ENCODE measurements around the gene NSL1. TPM values are rescaled to one million over a fixed set of nuclear protein-coding genes. Genes with fewer than 3 reads are reported as not detected.
"Not testable (repeated sequence)": the region's sequence is repeated elsewhere in the genome, so short reads cannot be mapped to it uniquely, and the experiment has no call there.

NSL1 gene
- total and polyA plus RNA-seq, 2 donors from 2014 or later = 19.5 to 34.5 TPM

DNA sequence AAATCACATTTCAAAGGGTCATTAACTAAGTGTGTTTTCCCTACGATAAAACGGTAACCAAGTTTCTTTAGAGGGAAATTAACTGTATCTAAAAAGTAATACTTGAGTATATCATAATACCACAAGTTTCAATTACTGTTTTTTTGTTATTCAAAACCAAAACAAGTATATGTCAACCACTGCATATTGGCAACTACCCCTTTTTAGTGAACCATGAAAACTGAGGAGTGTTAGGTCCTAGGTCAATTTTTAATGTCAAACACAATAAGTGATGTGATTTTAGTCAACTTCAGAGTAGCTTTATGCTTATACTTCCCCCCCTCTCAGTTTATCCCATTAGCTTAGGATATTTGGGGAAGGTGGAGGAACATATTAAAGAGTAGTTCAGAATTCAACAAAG, 10.4 kb downstream of the NSL1 start:
- no peaks in the 10 kb centered on the region for H3K27me3 ChIP-seq (ENCODE audit: control insufficient read depth, insufficient read depth, low read length)
- TF ChIP-seq, protein P1, sequence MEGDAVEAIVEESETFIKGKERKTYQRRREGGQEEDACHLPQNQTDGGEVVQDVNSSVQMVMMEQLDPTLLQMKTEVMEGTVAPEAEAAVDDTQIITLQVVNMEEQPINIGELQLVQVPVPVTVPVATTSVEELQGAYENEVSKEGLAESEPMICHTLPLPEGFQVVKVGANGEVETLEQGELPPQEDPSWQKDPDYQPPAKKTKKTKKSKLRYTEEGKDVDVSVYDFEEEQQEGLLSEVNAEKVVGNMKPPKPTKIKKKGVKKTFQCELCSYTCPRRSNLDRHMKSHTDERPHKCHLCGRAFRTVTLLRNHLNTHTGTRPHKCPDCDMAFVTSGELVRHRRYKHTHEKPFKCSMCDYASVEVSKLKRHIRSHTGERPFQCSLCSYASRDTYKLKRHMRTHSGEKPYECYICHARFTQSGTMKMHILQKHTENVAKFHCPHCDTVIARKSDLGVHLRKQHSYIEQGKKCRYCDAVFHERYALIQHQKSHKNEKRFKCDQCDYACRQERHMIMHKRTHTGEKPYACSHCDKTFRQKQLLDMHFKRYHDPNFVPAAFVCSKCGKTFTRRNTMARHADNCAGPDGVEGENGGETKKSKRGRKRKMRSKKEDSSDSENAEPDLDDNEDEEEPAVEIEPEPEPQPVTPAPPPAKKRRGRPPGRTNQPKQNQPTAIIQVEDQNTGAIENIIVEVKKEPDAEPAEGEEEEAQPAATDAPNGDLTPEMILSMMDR (IDR thresholded peaks at IDR 0.05; ENCODE audit: borderline replicate concordance, extremely low read depth, insufficient read depth) = no peak
- no peak overlapping the region for H3K9ac ChIP-seq (ENCODE audit: low read length in 3 of 3)
- FAIRE-seq (no peak), DNase-seq (no peak)
- intact Hi-C loops (cut with DNase I) = no loop called here
- H3K4me1 ChIP-seq (ENCODE audit: control insufficient read depth in 2 of 3, insufficient read depth in 2 of 3, low read depth in 1 of 3, low read length in 3 of 3) = no peaks in the 10 kb centered on the region
- H3K4me3 ChIP-seq (ENCODE audit: low read length in 3 of 3) = no peak overlapping the region
- H3K36me3 ChIP-seq (ENCODE audit: control insufficient read depth in 2 of 3, insufficient read depth in 3 of 3, low read length in 3 of 3) = peaks cover 0 to 9% (median 3%) of the 10 kb centered on the region in 3 donors
- no peak overlapping the region for H3K27ac ChIP-seq (ENCODE audit: low read depth in 2 of 2, low read length in 2 of 2)
- H3K9me3 ChIP-seq (ENCODE audit: control insufficient read depth in 2 of 3, insufficient read depth in 1 of 3, low read length in 3 of 3) = no peaks in the 10 kb centered on the region

DNA sequence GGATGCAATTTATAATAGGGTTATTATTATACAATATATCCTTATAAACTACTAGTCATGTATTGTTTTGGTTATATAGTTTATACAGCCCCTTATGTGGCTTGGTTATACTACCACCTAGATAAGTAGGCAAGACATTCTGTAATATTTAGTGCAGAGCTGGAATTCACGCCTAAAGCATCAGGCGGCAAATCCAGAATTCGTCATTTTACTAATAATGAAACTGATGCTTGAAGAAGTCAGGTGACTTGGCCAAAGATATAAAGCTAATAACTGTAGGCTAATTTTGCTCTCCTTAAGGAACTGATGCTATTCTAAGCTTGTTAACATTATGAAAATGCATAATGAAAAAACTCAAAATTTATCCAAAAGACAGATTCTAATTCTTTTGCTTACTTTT, 10.8 kb downstream of the NSL1 start:
- DNase-seq = no peak
- H3K27ac ChIP-seq (ENCODE audit: low read depth in 2 of 2, low read length in 2 of 2) = no peak overlapping the region
- no peaks in the 10 kb centered on the region for H3K9me3 ChIP-seq (ENCODE audit: control insufficient read depth in 2 of 3, insufficient read depth in 1 of 3, low read length in 3 of 3)
- peaks cover 0 to 9% (median 3%) of the 10 kb centered on the region in 3 donors for H3K36me3 ChIP-seq (ENCODE audit: control insufficient read depth in 2 of 3, insufficient read depth in 3 of 3, low read length in 3 of 3)
- H3K27me3 ChIP-seq (ENCODE audit: control insufficient read depth, insufficient read depth, low read length) = no peaks in the 10 kb centered on the region
- no peak overlapping the region for H3K4me3 ChIP-seq (ENCODE audit: low read length in 3 of 3)
- H3K4me1 ChIP-seq (ENCODE audit: control insufficient read depth in 2 of 3, insufficient read depth in 2 of 3, low read depth in 1 of 3, low read length in 3 of 3) = no peaks in the 10 kb centered on the region
- intact Hi-C loops (cut with DNase I) = no loop called here
- no peak for FAIRE-seq
- no peak overlapping the region for H3K9ac ChIP-seq (ENCODE audit: low read length in 3 of 3)
- TF ChIP-seq, protein P1 (IDR thresholded peaks at IDR 0.05; ENCODE audit: borderline replicate concordance, extremely low read depth, insufficient read depth) = no peak

DNA sequence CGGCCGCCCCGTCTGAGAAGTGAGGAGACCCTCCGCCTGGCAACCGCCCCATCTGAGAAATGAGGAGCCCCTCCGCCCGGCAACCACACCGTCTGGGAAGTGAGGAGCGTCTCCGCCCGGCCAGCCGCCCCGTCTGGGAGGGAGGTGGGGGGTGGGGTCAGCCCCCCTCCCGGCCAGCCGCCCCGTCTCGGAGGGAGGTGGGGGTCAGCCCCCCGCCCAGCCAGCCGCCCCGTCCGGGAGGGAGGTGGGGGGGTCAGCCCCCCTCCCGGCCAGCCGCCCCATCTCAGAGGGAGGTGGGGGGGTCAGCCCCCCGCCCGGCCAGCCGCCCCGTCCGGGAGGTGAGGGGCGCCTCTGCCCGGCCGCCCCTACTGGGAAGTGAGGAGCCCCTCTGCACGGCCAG, 12.5 kb downstream of the NSL1 start:
- DNase-seq; H3K9me3 ChIP-seq (ENCODE audit: control insufficient read depth in 2 of 3, insufficient read depth in 1 of 3, low read length in 3 of 3); H3K4me1 ChIP-seq (ENCODE audit: control insufficient read depth in 2 of 3, insufficient read depth in 2 of 3, low read depth in 1 of 3, low read length in 3 of 3); H3K27me3 ChIP-seq (ENCODE audit: control insufficient read depth, insufficient read depth, low read length); H3K4me3 ChIP-seq (ENCODE audit: low read length in 3 of 3); H3K9ac ChIP-seq (ENCODE audit: low read length in 3 of 3); H3K27ac ChIP-seq (ENCODE audit: low read depth in 2 of 2, low read length in 2 of 2); FAIRE-seq; intact Hi-C loops (cut with DNase I); H3K36me3 ChIP-seq (ENCODE audit: control insufficient read depth in 2 of 3, insufficient read depth in 3 of 3, low read length in 3 of 3): not testable (repeated sequence)

DNA sequence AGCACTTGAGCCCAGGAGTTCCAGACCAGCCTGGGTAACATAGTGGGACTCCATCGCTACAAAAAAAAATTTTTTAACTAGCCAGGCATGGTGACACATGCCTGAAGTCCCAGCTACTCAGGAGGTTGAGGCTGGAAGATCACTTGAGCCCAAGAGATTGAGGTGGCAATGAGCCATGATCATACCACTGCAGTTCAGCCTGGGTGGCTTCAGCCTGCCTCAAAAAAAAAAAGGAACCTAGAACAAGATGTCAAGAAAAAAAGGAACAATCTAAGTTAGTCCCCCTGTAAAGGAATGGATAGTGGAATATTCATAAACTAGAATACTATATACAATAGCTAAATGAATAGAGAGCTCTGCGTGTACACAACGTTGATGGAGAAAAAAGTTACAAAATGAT, 14.4 kb downstream of the NSL1 start:
- no peak overlapping the region for H3K27ac ChIP-seq (ENCODE audit: low read depth in 2 of 2, low read length in 2 of 2)
- H3K27me3 ChIP-seq (ENCODE audit: control insufficient read depth, insufficient read depth, low read length) = no peaks in the 10 kb centered on the region
- DNase-seq = no peak
- no peaks in the 10 kb centered on the region for H3K4me1 ChIP-seq (ENCODE audit: control insufficient read depth in 2 of 3, insufficient read depth in 2 of 3, low read depth in 1 of 3, low read length in 3 of 3)
- intact Hi-C loops (cut with DNase I) = no loop called here
- no peaks in the 10 kb centered on the region for H3K9me3 ChIP-seq (ENCODE audit: control insufficient read depth in 2 of 3, insufficient read depth in 1 of 3, low read length in 3 of 3)
- H3K9ac ChIP-seq (ENCODE audit: low read length in 3 of 3) = no peak overlapping the region
- TF ChIP-seq, protein P1 (IDR thresholded peaks at IDR 0.05; ENCODE audit: borderline replicate concordance, extremely low read depth, insufficient read depth) = no peak
- FAIRE-seq = no peak
- H3K4me3 ChIP-seq (ENCODE audit: low read length in 3 of 3) = no peak overlapping the region
- peaks cover 0 to 9% (median 0%) of the 10 kb centered on the region in 3 donors for H3K36me3 ChIP-seq (ENCODE audit: control insufficient read depth in 2 of 3, insufficient read depth in 3 of 3, low read length in 3 of 3)
